OCI-LY3 (cell line): ENCODE results near the gene HORMAD2.

Source experiments
- H2AFZ ChIP-seq: fragments of 200-600, 300-600 bp; shearing (Covaris generic); 2 replicates; pipeline ENCODE4 v1.6.0; 2014; ENCODE audit warnings: antibody characterized with exemption, low read depth, low read length
- H3K27ac ChIP-seq: fragments of 200-600, 300-600 bp; sonication (generic); 2 replicates; pipeline ENCODE4 v1.5.1; 2014; ENCODE audit warnings: mild to moderate bottlenecking, low read length, moderate library complexity, mixed read lengths
- H3K27me3 ChIP-seq: fragments of 200-600, 300-600 bp; sonication (generic); 2 replicates; pipeline ENCODE4 v1.6.1; 2014; ENCODE audit warnings: low read depth, low read length, mixed read lengths
- H3K36me3 ChIP-seq: fragments of 200-600, 300-600 bp; sonication (generic); replicated peaks from 2 replicates; pipeline ENCODE3; 2014; ENCODE audit warnings: low read depth, low read length, mixed read lengths
- H3K4me1 ChIP-seq: fragments of 300-600, 200-600 bp; sonication (generic); 2 replicates; pipeline ENCODE4 v1.6.1; 2014; ENCODE audit warnings: low read length, mixed read lengths
- H3K4me2 ChIP-seq: fragments of 200-600, 300-600 bp; sonication (generic); 2 replicates; pipeline ENCODE4 v1.6.1; 2014; ENCODE audit warnings: low read length, mixed read lengths
- H3K4me3 ChIP-seq: fragments of 300-600, 200-600 bp; sonication (generic); 2 replicates; pipeline ENCODE4 v1.5.1; 2014; ENCODE audit warnings: antibody characterized with exemption, mild to moderate bottlenecking, low read length, moderate library complexity
- H3K79me2 ChIP-seq: fragments of 300-600, 200-600 bp; shearing (Covaris generic); 2 replicates; pipeline ENCODE4 v1.6.1; 2014; ENCODE audit warnings: mild to moderate bottlenecking, low read length, mixed read lengths
- H3K9ac ChIP-seq: fragments of 300-600, 200-600 bp; shearing (Covaris generic); 2 replicates; pipeline ENCODE4 v1.6.0; 2014; ENCODE audit warnings: mild to moderate bottlenecking, low read length, moderate library complexity
- H3K9me3 ChIP-seq: fragments of 200-600, 300-600 bp; shearing (Covaris generic); 2 replicates; pipeline ENCODE4 v1.6.1; 2014; ENCODE audit warnings: low read length, mixed read lengths; ENCODE audit not compliant: insufficient read depth
- H4K20me1 ChIP-seq: fragments of 200-600, 300-600 bp; sonication (generic); 2 replicates; pipeline ENCODE4 v1.6.1; 2016; ENCODE audit warnings: low read length, mixed read lengths; ENCODE audit not compliant: insufficient read depth
- CTCF ChIP-seq: fragments of 200-600, 300-600 bp; sonication (generic); IDR thresholded peaks from 2 replicates; pipeline ENCODE4 v1.5.1; 2014; ENCODE audit warnings: antibody characterized with exemption, low read length, low read depth
- EZH2phosphoT487 ChIP-seq: fragments of 200-600 bp; shearing (Covaris generic); IDR thresholded peaks from 2 replicates; pipeline ENCODE4 v1.6.1; 2018; ENCODE audit warnings: antibody characterized with exemption, mixed run types, low read depth

HORMAD2 gene

GRCh38 chr22:30178181-30179126, 98.2 kb downstream of the HORMAD2 start:
- TF ChIP-seq CTCF: no peak
- no peak for TF ChIP-seq EZH2phosphoT487
- Histone ChIP-seq H2AFZ (no peak overlapping the region), H3K27ac (no peak overlapping the region)

GRCh38 chr22:30180616-30181015, 100.4 kb downstream of the HORMAD2 start:
- no peak overlapping the region for H3K4me3 ChIP-seq
- H3K9ac ChIP-seq: no peak overlapping the region
- H4K20me1 ChIP-seq: no peaks in the 10 kb centered on the region
- H3K4me1 ChIP-seq: no peaks in the 10 kb centered on the region
- no peaks in the 10 kb centered on the region for H3K36me3 ChIP-seq
- no peak overlapping the region for H3K27ac ChIP-seq
- no peak overlapping the region for H3K4me2 ChIP-seq
- TF ChIP-seq CTCF: no peak
- TF ChIP-seq EZH2phosphoT487: no peak
- peaks cover 20% of the 10 kb centered on the region; the same call in 1 of the 2 replicates for H3K27me3 ChIP-seq
- H3K9me3 ChIP-seq: no peaks in the 10 kb centered on the region
- H2AFZ ChIP-seq: no peak overlapping the region
- H3K79me2 ChIP-seq: no peaks in the 10 kb centered on the region

More at GRCh38 chr22:30178181-30179126, 98.2 kb downstream of the HORMAD2 start:
- Histone ChIP-seq H3K4me2 (no peak overlapping the region), H3K36me3 (no peaks in the 10 kb centered on the region), H3K9ac (no peak overlapping the region), H3K79me2 (no peaks in the 10 kb centered on the region), H4K20me1 (no peaks in the 10 kb centered on the region), H3K4me1 (no peaks in the 10 kb centered on the region), H3K9me3 (no peaks in the 10 kb centered on the region), H3K27me3 (peaks cover 20% of the 10 kb centered on the region; the same call in 1 of the 2 replicates), H3K4me3 (no peak overlapping the region)

- H3K9ac ChIP-seq: no peak overlapping the region
- H3K4me2 ChIP-seq: no peak overlapping the region
- no peaks in the 10 kb centered on the region for H3K9me3 ChIP-seq
- no peaks in the 10 kb centered on the region for H3K36me3 ChIP-seq
- H3K27me3 ChIP-seq: peaks cover 20% of the 10 kb centered on the region; the same call in 1 of the 2 replicates
- no peaks in the 10 kb centered on the region for H3K79me2 ChIP-seq
- H3K4me1 ChIP-seq: 0 out of 2 replicates have a peak, but pooled peaks cover 3% of the 10 kb centered on the region
- no peaks in the 10 kb centered on the region for H4K20me1 ChIP-seq
- TF ChIP-seq CTCF (no peak), EZH2phosphoT487 (no peak)
- no peak overlapping the region for H3K27ac ChIP-seq
- H2AFZ ChIP-seq: no peak overlapping the region
- no peak overlapping the region for H3K4me3 ChIP-seq
Measured at GRCh38 chr22:30181459-30182349, 101.4 kb downstream of the HORMAD2 start.
